IMR-90 (cell line): ENCODE data around the gene POLE4. TPM values are rescaled to one million over a fixed set of nuclear protein-coding genes. Genes with fewer than 3 reads are reported as not detected.

ENCODE experiments used
- ATAC-seq: fragments of 200-7000 bp; cut with Tn5 transposase; 2 replicates; pipeline ENCODE4 v1.9.1; 2020; ENCODE audit warnings: low read depth, mild to moderate bottlenecking, moderate library complexity
- BruUV-seq: library from RNA; stranded (reverse); fragments of 400-500 nt; replicated peaks from 2 replicates; lab custom pipeline; 2021; lab: Mats Ljungman, UMichigan
- CTCF ChIA-PET: fragments of 300-600 bp; formaldehyde crosslinking; extraction: SDS; loops from one replicate; lab custom pipeline; 2021; ENCODE audit warnings: antibody characterized with exemption; lab: Yijun Ruan, JAX
- POLR2A ChIA-PET: fragments of 300-600 bp; sonication (Branson Sonifier 250); formaldehyde crosslinking; loops from one replicate; lab custom pipeline; 2022; ENCODE audit warnings: antibody characterized with exemption; ENCODE audit not compliant: unreplicated experiment; lab: Charles Lee
- DNase-seq: peaks from one replicate; pipeline ENCODE4 v3.0.0; 2013
- H2AFZ ChIP-seq: replicated peaks from 2 replicates; pipeline ENCODE3; 2013; ENCODE audit warnings: low read length, mild to moderate bottlenecking; ENCODE audit not compliant: poor library complexity
- H2AK5ac ChIP-seq: 2 replicates; pipeline ENCODE4 v1.6.1; 2013; ENCODE audit warnings: low read depth, low read length, inconsistent platforms
- H2AK9ac ChIP-seq: replicated peaks from 2 replicates; pipeline ENCODE3; 2013; ENCODE audit warnings: mild to moderate bottlenecking, low read depth, low read length, moderate library complexity; ENCODE audit not compliant: poor library complexity
- H2BK120ac ChIP-seq: 2 replicates; pipeline ENCODE4 v1.6.1; 2013; ENCODE audit warnings: low read depth, low read length, inconsistent platforms
- H2BK15ac ChIP-seq: 3 replicates; pipeline ENCODE4 v1.6.1; 2013; ENCODE audit warnings: low read depth, low read length, inconsistent platforms
- H2BK20ac ChIP-seq: 2 replicates; pipeline ENCODE4 v1.6.1; 2013; ENCODE audit warnings: low read depth, mild to moderate bottlenecking, inconsistent platforms, low read length, moderate library complexity
- H2BK5ac ChIP-seq: 2 replicates; pipeline ENCODE4 v1.6.1; 2013; ENCODE audit warnings: mild to moderate bottlenecking, low read depth, low read length, inconsistent platforms; ENCODE audit not compliant: poor library complexity, severe bottlenecking
- H3K14ac ChIP-seq: replicated peaks from 2 replicates; pipeline ENCODE4 v1.6.1; 2013; ENCODE audit warnings: low read depth, low read length, inconsistent platforms
- H3K18ac ChIP-seq: 2 replicates; pipeline ENCODE4 v1.6.1; 2013; ENCODE audit warnings: low read depth, low read length, control low read depth
- H3K23ac ChIP-seq: 2 replicates; pipeline ENCODE4 v1.6.1; 2013; ENCODE audit warnings: low read depth, low read length, inconsistent platforms
- H3K27ac ChIP-seq: 2 replicates; pipeline ENCODE4 v1.5.1; 2013; ENCODE audit warnings: mild to moderate bottlenecking, control low read depth, low read length; ENCODE audit not compliant: insufficient read depth
- H3K27me3 ChIP-seq: 2 replicates; pipeline ENCODE4 v1.6.1; 2013; ENCODE audit warnings: low read length; ENCODE audit not compliant: control insufficient read depth, insufficient read depth
- H3K36me3 ChIP-seq: 2 replicates; pipeline ENCODE4 v1.6.1; 2013; ENCODE audit warnings: low read length, mixed read lengths; ENCODE audit not compliant: control insufficient read depth, insufficient read depth
- H3K4ac ChIP-seq: 2 replicates; pipeline ENCODE4 v1.6.1; 2013; ENCODE audit warnings: low read depth, low read length, inconsistent platforms
- H3K4me1 ChIP-seq: 2 replicates; pipeline ENCODE4 v1.6.1; 2013; ENCODE audit warnings: low read length, mixed read lengths; ENCODE audit not compliant: control insufficient read depth, insufficient read depth
- H3K4me2 ChIP-seq: 2 replicates; pipeline ENCODE4 v1.6.1; 2013; ENCODE audit warnings: low read depth, mild to moderate bottlenecking, control low read depth, low read length, moderate library complexity
- H3K4me3 ChIP-seq: 2 replicates; pipeline ENCODE4 v1.5.1; 2013; ENCODE audit warnings: low read depth, mild to moderate bottlenecking, control low read depth, low read length, moderate library complexity; ENCODE audit not compliant: insufficient read depth
- H3K56ac ChIP-seq: 2 replicates; pipeline ENCODE4 v1.6.1; 2013; ENCODE audit warnings: low read length, inconsistent platforms; ENCODE audit not compliant: insufficient read depth; ENCODE audit errors: extremely low read depth
- H3K79me1 ChIP-seq, 2 experiments: 2 replicates each; pipeline ENCODE4 v1.6.1; 2013; ENCODE audit warnings: low read length in 2 of 2, inconsistent platforms in 1 of 2, low read depth in 1 of 2
- H3K9ac ChIP-seq: 2 replicates; pipeline ENCODE4 v1.6.1; 2013; ENCODE audit warnings: low read depth, low read length, control low read depth
- H3K9me1 ChIP-seq: 2 replicates; pipeline ENCODE4 v1.6.1; 2013; ENCODE audit warnings: low read length, inconsistent platforms; ENCODE audit not compliant: insufficient read depth
- H3K9me3 ChIP-seq: 2 replicates; pipeline ENCODE4 v1.6.1; 2013; ENCODE audit warnings: low read length; ENCODE audit not compliant: control insufficient read depth, insufficient read depth
- H4K20me1 ChIP-seq: 2 replicates; pipeline ENCODE4 v1.6.1; 2013; ENCODE audit warnings: low read length, inconsistent platforms; ENCODE audit not compliant: insufficient read depth
- H4K5ac ChIP-seq: 2 replicates; pipeline ENCODE4 v1.6.1; 2013; ENCODE audit warnings: mild to moderate bottlenecking, low read depth, low read length, control low read depth
- H4K8ac ChIP-seq, 2 experiments: 2 replicates each; pipeline ENCODE4 v1.6.1; 2013; ENCODE audit warnings: low read depth in 2 of 2, low read length in 2 of 2, control low read depth in 1 of 2, inconsistent platforms in 1 of 2
- H4K91ac ChIP-seq: 2 replicates; pipeline ENCODE4 v1.6.1; 2013; ENCODE audit warnings: low read depth, low read length, inconsistent platforms; ENCODE audit not compliant: insufficient read depth
- BHLHE40 ChIP-seq: fragments of 150-350 bp; IDR thresholded peaks from 2 replicates; pipeline ENCODE4 v1.6.1; 2016; ENCODE audit warnings: mild to moderate bottlenecking, low read depth, low read length
- CHD1 ChIP-seq: IDR thresholded peaks from 2 replicates; pipeline ENCODE4 v1.6.1; 2012; ENCODE audit warnings: low read depth, low read length, improper control_type of control experiment
- MAFK ChIP-seq: IDR thresholded peaks from 2 replicates; pipeline ENCODE4 v1.6.1; 2012; ENCODE audit warnings: low read depth, low read length, improper control_type of control experiment
- MAZ ChIP-seq: IDR thresholded peaks from 2 replicates; pipeline ENCODE4 v1.6.1; 2012; ENCODE audit warnings: low read depth, mild to moderate bottlenecking, low read length, improper control_type of control experiment, moderate library complexity, borderline replicate concordance
- MXI1 ChIP-seq: IDR thresholded peaks from 2 replicates; pipeline ENCODE4 v1.6.1; 2012; ENCODE audit warnings: low read depth, mild to moderate bottlenecking, low read length, moderate library complexity, borderline replicate concordance
- NFE2L2 ChIP-seq: fragments of 150-350 bp; IDR thresholded peaks from 2 replicates; pipeline ENCODE4 v1.6.1; 2016; ENCODE audit warnings: low read depth, mild to moderate bottlenecking, low read length
- POLR2A ChIP-seq: IDR thresholded peaks from 2 replicates; pipeline ENCODE4 v1.6.1; 2012; ENCODE audit warnings: mild to moderate bottlenecking, low read depth, low read length
- RAD21 ChIP-seq: IDR thresholded peaks from 2 replicates; pipeline ENCODE4 v1.6.1; 2012; ENCODE audit warnings: low read length, improper control_type of control experiment
- SMC3 ChIP-seq: fragments of 150-350 bp; IDR thresholded peaks from 2 replicates; pipeline ENCODE4 v1.6.1; 2016; ENCODE audit warnings: low read depth, mild to moderate bottlenecking, antibody characterized with exemption, low read length, moderate library complexity
- WGBS, 2 experiments: methylation state at CpG; one replicate each; pipeline versions ENCODE4 v1.1.5 to v1.1.7; 2013; ENCODE audit warnings: missing lambda C conversion rate in 2 of 2; ENCODE audit not compliant: insufficient read length in 1 of 2; ENCODE audit errors: extremely low coverage in 2 of 2; 5-methylcytosine and 5-hydroxymethylcytosine counted together
- dilution Hi-C: fragments of 300-500 bp; cut with HindIII; formaldehyde crosslinking; loops from one replicate; pipeline ENCODE4 v1.14.3; 2018; ENCODE audit warnings: low sequenced_read_pairs; ENCODE audit not compliant: unreplicated experiment
- in situ Hi-C: fragments of 300-500 bp; cut with MboI; formaldehyde crosslinking; loops from 3 replicates; pipeline ENCODE4 v1.14.3; 2019; ENCODE audit warnings: low sequenced_read_pairs, inconsistent platforms, mixed read lengths
- intact Hi-C: fragments of 100-400 bp; cut with micrococcal nuclease; formaldehyde crosslinking; loops from 2 replicates; pipeline ENCODE4 v1.10.0; 2022
- polyA plus RNA-seq, 3 experiments: library from polyadenylated mRNA; depleted of rRNA; stranded (reverse); fragments of >200 nt; gene quantifications; 2 replicates each; pipeline ENCODE4 v1.2.3, GENCODE V29; 2012; ENCODE audit warnings: low replicate concordance in 1 of 3
- total RNA-seq: library from RNA; depleted of rRNA; stranded (reverse); fragments of >200 nt; gene quantifications from 2 replicates; pipeline ENCODE4 v1.2.3, GENCODE V29; 2012
- TF ChIP-seq, protein P1 (sequence below): fragments of 150-350 bp; IDR thresholded peaks from 2 replicates; pipeline ENCODE4 v1.6.1; 2017; ENCODE audit warnings: mild to moderate bottlenecking, antibody characterized with exemption, low read length, low read depth

POLE4 gene
- total and polyA plus RNA-seq, 2 of the 4 experiments (the other 2 are of a cell fraction), result 9.0 to 23.9 TPM

DNA sequence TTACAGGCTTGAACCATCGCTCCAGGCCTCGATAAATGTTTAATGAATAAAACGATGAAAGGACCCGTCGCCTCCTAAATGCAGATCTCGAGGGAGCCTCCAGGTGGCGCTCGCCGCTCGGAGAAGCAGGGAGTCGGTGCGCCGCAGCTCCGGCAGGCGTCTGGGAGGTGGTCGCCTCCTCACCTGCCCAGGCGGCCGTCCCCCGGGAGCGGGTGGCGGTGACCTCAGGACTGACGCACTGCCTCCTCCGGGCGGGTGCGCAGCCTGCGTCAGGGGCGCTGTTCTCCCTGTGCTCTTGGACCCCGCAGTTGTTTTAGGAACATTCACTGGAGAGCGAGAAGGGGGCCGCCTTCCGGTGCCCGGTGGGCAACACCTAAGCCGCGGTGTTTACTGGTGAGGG lies 38.6 kb upstream of the POLE4 start (continued):
- no peak for TF ChIP-seq NFE2L2

DNA sequence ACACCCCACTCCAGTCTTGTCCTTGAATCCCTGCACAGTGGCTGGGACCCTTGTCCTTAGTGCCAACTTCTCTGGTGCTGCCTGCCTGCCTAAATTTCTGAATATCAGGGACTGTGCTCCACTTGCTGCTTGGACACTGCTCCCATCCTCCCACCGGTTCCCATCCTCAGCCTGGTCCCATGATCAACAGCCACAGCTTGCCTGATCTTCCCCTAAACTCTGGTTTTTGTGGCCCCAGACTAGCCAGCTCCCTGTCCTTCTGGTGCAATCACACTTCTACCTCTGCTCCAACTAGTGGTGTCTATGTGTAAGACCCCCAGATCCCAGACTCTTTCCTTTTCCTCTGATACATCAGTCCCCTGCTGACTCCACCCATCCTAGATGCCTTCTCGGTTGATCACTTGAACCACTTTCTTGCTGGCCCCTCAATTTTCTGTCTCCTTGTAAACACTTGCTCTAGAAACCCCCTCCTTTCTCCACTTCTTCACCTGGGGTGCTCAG lies 37.2 kb upstream of the POLE4 start:
- Histone ChIP-seq H4K8ac (no peak overlapping the region), H3K18ac (no peak overlapping the region), H3K4me1 (peaks cover 11% of the 10 kb centered on the region), H3K27me3 (no peaks in the 10 kb centered on the region), H3K14ac (no peak overlapping the region), H3K4me2 (no peak overlapping the region), H2AK9ac (no peak overlapping the region), H3K9me3 (no peaks in the 10 kb centered on the region), H3K4me3 (no peak overlapping the region), H3K36me3 (no peaks in the 10 kb centered on the region), H3K4ac (no peak overlapping the region), H3K9ac (no peak overlapping the region), H2BK5ac (no peak overlapping the region), H2BK20ac (no peak overlapping the region), H4K20me1 (no peaks in the 10 kb centered on the region), H3K79me1 (peaks cover 0 to 13% of the 10 kb centered on the region in 2 experiments; a peak in 1 of 4 replicates), H4K5ac (no peak overlapping the region), H3K9me1 (peaks cover 13% of the 10 kb centered on the region), H4K91ac (no peak overlapping the region), H3K27ac (no peak overlapping the region), H3K56ac (no peak overlapping the region), H2BK120ac (no peak overlapping the region), H3K23ac (no peak overlapping the region), H2AK5ac (no peak overlapping the region), H2AFZ (peak overlapping the region; percentile 16), H2BK15ac (no peak overlapping the region)
- no peak for TF ChIP-seq MXI1
- no peak for TF ChIP-seq MAFK
- TF ChIP-seq POLR2A, result no peak
- no peak for TF ChIP-seq SMC3
- TF ChIP-seq RAD21, result no peak
- no peak for TF ChIP-seq MAZ
- no peak for TF ChIP-seq BHLHE40
- TF ChIP-seq CHD1, result no peak
- TF ChIP-seq, protein P1, sequence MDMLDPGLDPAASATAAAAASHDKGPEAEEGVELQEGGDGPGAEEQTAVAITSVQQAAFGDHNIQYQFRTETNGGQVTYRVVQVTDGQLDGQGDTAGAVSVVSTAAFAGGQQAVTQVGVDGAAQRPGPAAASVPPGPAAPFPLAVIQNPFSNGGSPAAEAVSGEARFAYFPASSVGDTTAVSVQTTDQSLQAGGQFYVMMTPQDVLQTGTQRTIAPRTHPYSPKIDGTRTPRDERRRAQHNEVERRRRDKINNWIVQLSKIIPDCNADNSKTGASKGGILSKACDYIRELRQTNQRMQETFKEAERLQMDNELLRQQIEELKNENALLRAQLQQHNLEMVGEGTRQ, result no peak
- 100% methylated on average over 1 of the region's 2 CpGs; no CpG with 5 or more reads in 1 of the 2 experiments for WGBS, 2 experiments
- intact Hi-C loops (no loop called here), dilution Hi-C loops (no loop called here), in situ Hi-C loops (loop anchor here (25.0 kb wide), 1 partner anchor 691 kb away; no protein-coding TSS in a partner anchor)
- no peak for ATAC-seq
- BruUV-seq, result no TSS peak
- no peak for DNase-seq
- ChIA-PET CTCF (interaction anchor here (0.6 kb wide), 1 partner anchor 302 kb away, joined by 3 read pairs; no protein-coding TSS in a partner anchor), POLR2A (no interaction called here)
